NCI-H446 treated with DMSO at 0.1 percent for 48 hours (cell line): ENCODE results near the gene NOP56.

Experiments
- DNase-seq: peaks from one replicate; lab custom pipeline; 2025; lab: John Stamatoyannopoulos, UW

The NOP56 gene

DNA sequence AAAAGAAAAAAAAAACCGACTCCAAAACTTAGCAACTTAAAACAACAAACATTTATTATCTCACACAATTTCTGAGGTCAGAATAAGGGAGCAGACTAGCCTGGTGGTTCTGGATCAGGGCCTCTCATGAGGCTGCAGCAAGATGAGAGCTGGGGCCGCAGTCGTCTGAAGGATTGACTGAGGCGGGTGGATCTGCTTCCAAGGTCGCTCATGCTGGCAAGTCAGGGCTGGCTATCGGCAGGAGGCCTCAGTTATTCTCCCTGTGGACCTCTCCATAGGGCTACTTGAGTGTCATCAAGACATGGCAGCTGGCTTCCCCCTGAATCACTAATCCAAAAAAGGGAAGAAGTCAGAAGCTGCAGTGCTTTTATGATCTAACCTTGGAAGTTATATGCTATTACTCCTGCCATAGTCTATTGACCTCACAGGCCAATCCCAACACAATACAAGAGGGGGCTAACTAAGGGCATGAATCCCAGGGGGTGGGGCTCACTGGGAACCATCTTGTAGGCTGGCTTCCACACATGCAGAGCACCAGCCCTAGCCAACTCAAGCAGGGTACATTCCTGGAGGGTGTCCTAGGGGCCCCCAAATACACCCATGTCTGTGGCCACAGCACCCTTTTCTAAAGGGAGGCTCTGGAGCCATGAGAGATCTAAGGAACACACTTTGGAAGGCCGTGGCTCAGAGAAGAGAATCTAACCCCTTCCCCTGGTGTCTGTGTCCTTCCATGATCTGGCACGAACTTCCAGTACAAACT, 51.5 kb downstream of the NOP56 start:
- DNase-seq, result no peak

- no peak for DNase-seq
These were observed 53.7 kb downstream of the NOP56 start for GRCh38 chr20:2705931-2706645.

DNA sequence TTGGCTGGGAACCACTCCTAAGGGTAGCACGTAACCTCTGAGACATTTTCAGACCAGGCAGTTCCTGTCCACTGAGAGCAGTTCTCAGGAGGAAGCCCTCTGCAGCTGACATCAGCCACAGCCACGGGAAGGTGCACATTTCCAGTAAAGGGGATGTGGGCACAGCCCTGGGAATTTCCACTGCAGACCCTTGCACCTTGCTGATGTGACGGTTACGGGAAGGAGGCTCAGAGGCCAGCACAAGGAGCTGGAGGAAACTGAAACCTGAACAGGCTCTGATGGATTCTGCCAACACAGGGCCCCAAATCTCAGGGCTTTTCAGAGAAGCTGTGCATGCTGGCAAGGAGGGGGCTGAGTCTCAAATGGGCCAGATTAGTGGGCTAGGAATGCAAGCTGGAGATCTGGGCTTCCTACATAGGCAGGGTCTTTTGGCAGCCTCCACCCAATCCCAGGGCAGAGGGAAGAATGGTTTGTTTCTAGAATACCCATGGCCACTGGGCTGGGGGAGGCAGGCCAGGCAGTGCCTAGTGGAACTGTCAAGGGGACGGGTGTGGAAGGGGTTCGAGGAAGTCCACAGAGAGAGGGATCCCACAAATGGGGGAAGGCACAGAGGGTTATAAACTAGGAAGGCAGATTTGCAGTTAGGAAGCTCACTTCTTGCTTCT, 54.4 kb downstream of the NOP56 start:
- DNase-seq, result no peak

DNA sequence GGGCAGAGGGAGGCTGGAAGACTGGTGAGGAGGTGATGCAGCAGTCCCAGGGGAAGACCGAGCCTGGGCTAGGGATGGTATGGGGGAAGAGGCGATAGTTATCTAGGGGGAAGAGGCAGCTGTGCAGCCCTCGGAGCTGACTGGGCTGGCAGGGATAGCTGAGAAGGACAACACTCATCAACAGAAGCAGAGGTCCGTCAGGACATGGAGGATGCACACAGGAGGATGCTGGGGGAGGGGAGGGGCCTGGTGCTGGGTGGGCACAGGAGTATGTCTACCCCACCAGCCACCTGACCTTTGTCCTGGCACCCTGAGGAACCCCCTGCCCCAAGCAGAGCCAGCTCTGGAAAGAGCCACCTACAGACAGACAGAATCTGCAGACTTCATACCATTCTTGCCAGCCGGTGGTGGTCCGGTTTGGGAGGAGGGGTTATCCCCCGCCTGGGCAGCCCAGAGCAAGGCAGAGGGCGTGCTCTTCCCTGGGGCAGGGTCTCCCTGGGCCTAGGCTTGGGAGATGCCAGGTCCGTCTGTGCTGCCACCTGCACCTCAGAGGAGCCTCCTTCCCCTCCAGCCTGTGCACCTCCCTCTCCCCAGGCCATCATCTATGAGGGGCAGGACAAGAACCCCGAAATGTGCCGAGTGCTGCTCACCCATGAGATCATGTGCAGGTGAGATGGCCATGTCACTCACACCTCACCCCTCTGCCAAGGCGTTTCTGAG, 55.1 kb downstream of the NOP56 start:
- no peak for DNase-seq
